A673 (cell line): ENCODE results near the gene LRRN1. TPM values are rescaled to one million over a fixed set of nuclear protein-coding genes. Genes with fewer than 3 reads are reported as not detected.

Experiments used
- BruUV-seq: library from RNA; stranded (reverse); fragments of 400-500 nt; replicated peaks from 2 replicates; lab custom pipeline; 2021; lab: Mats Ljungman, UMichigan
- CTCF ChIA-PET: fragments of 300-600 bp; sonication (Branson Sonifier 250); formaldehyde crosslinking; loops from one replicate; lab custom pipeline; 2022; ENCODE audit warnings: antibody characterized with exemption; lab: Charles Lee
- POLR2A ChIA-PET: fragments of 300-600 bp; sonication (Branson Sonifier 250); formaldehyde crosslinking; loops from one replicate; lab custom pipeline; 2022; ENCODE audit warnings: antibody characterized with exemption; ENCODE audit not compliant: low non-redundant PET; lab: Charles Lee
- DNase-seq: peaks from one replicate; pipeline ENCODE4 v3.0.0-alpha.2; 2015; ENCODE audit warnings: low spot score
- H3K27ac ChIP-seq: fragments of 200-600 bp; sonication (generic); 2 replicates; pipeline ENCODE4 v1.5.1; 2016; ENCODE audit warnings: mixed run types, low read depth, mild to moderate bottlenecking, mixed read lengths, antibody characterized with exemption, low read length; ENCODE audit not compliant: poor library complexity, severe bottlenecking
- H3K27me3 ChIP-seq: fragments of 200-600 bp; sonication (generic); replicated peaks from 2 replicates; pipeline ENCODE4 v1.6.1; 2017; ENCODE audit warnings: mixed run types, low read depth, mild to moderate bottlenecking, mixed read lengths, antibody characterized with exemption, low read length; ENCODE audit not compliant: insufficient read depth, poor library complexity
- H3K36me3 ChIP-seq: fragments of 200-600 bp; sonication (generic); 2 replicates; pipeline ENCODE4 v1.6.1; 2016; ENCODE audit warnings: mixed run types, mild to moderate bottlenecking, mixed read lengths, antibody characterized with exemption, low read length; ENCODE audit not compliant: insufficient read depth, poor library complexity, severe bottlenecking
- H3K4me1 ChIP-seq: fragments of 200-600 bp; sonication (generic); 2 replicates; pipeline ENCODE4 v1.6.1; 2017; ENCODE audit warnings: mixed run types, mild to moderate bottlenecking, mixed read lengths, antibody characterized with exemption, low read length; ENCODE audit not compliant: insufficient read depth, poor library complexity, severe bottlenecking
- H3K4me3 ChIP-seq: fragments of 200-600 bp; sonication (generic); 2 replicates; pipeline ENCODE4 v1.5.1; 2016; ENCODE audit warnings: low read depth, mixed run types, mild to moderate bottlenecking, mixed read lengths, low read length; ENCODE audit not compliant: poor library complexity, severe bottlenecking
- H3K9me3 ChIP-seq: fragments of 200-600 bp; sonication (generic); 2 replicates; pipeline ENCODE4 v1.6.1; 2016; ENCODE audit warnings: mixed run types, low read depth, mild to moderate bottlenecking, mixed read lengths, antibody characterized with exemption, low read length; ENCODE audit not compliant: poor library complexity, severe bottlenecking
- CTCF ChIP-seq: fragments of 300-800, 200-600 bp; sonication (generic); conservative IDR thresholded peaks from 2 replicates; pipeline ENCODE4 v1.5.1; 2017; ENCODE audit warnings: low read depth, mild to moderate bottlenecking, antibody characterized with exemption, low read length, moderate library complexity, mixed read lengths
- EZH2 ChIP-seq: fragments of 200-600 bp; sonication (generic); IDR thresholded peaks from 2 replicates; pipeline ENCODE4 v1.6.1; 2017; ENCODE audit warnings: borderline replicate concordance, low read depth, mild to moderate bottlenecking, mixed read lengths, antibody characterized with exemption, low read length; ENCODE audit not compliant: poor library complexity, severe bottlenecking
- intact Hi-C: fragments of 100-400 bp; cut with micrococcal nuclease; formaldehyde crosslinking; loops from one replicate; pipeline ENCODE4 v1.10.0; 2022; ENCODE audit not compliant: unreplicated experiment
- total RNA-seq: library from RNA; stranded (reverse); gene quantifications from 2 replicates; pipeline ENCODE4 v1.2.3, GENCODE V29; 2021

Gene LRRN1
- total RNA-seq, 1 experiment from 2014 or later = not detected

GRCh38 chr3:3766140-3766539 is 33.1 kb upstream of the LRRN1 start:
- no TSS peak for BruUV-seq
- no peaks in the 10 kb centered on the region for H3K36me3 ChIP-seq
- no peak overlapping the region for H3K27ac ChIP-seq
- DNase-seq = no peak
- H3K4me1 ChIP-seq = no peaks in the 10 kb centered on the region
- TF ChIP-seq CTCF (no peak), EZH2 (no peak)
- CTCF ChIA-PET = no interaction called here
- H3K9me3 ChIP-seq = peaks cover 9% of the 10 kb centered on the region
- intact Hi-C loops = no loop called here
- H3K4me3 ChIP-seq = no peak overlapping the region
- no peaks in the 10 kb centered on the region for H3K27me3 ChIP-seq
- POLR2A ChIA-PET = no interaction called here

- Histone ChIP-seq H3K9me3 (peaks cover 22% of the 10 kb centered on the region), H3K27me3 (no peaks in the 10 kb centered on the region), H3K4me1 (no peaks in the 10 kb centered on the region), H3K36me3 (no peaks in the 10 kb centered on the region), H3K4me3 (no peak overlapping the region), H3K27ac (no peak overlapping the region)
- intact Hi-C loops = no loop called here
- ChIA-PET POLR2A (no interaction called here), CTCF (no interaction called here)
- TF ChIP-seq EZH2 (no peak), CTCF (no peak)
- no peak for DNase-seq
- BruUV-seq = no TSS peak
Measured at GRCh38 chr3:3771094-3771493, 28.1 kb upstream of the LRRN1 start.

DNA sequence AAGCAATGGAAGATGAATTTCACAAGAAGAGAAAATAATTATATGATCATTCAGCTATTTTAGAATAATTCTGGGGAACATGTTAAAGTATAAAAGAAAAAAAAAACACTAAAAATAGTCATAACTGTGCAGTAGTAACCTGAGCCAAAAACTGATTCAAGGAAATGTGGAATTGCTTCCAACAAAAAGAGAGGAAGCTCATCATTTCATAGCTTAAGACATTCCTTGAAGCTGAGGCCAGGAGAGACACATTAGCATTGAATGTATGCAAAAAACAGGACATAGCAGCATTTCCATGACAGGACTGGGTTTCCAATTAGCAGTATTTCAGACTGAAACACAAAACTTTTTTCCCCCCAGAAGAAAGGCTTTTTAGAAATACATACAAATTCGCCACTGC is 27.7 kb upstream of the LRRN1 start:
- no peak for TF ChIP-seq EZH2
- no peak for TF ChIP-seq CTCF
- no TSS peak for BruUV-seq
- Histone ChIP-seq H3K27me3 (no peaks in the 10 kb centered on the region), H3K4me3 (no peak overlapping the region), H3K4me1 (no peaks in the 10 kb centered on the region), H3K27ac (no peak overlapping the region), H3K36me3 (no peaks in the 10 kb centered on the region), H3K9me3 (peaks cover 22% of the 10 kb centered on the region)
- CTCF ChIA-PET = no interaction called here
- intact Hi-C loops = no loop called here
- no peak for DNase-seq
- POLR2A ChIA-PET = no interaction called here
